ENCODE measurements around the gene METTL1.
A peak's percentile ranks its signal among the peaks of the same experiment; 100 is the strongest.

Gene METTL1

DNA sequence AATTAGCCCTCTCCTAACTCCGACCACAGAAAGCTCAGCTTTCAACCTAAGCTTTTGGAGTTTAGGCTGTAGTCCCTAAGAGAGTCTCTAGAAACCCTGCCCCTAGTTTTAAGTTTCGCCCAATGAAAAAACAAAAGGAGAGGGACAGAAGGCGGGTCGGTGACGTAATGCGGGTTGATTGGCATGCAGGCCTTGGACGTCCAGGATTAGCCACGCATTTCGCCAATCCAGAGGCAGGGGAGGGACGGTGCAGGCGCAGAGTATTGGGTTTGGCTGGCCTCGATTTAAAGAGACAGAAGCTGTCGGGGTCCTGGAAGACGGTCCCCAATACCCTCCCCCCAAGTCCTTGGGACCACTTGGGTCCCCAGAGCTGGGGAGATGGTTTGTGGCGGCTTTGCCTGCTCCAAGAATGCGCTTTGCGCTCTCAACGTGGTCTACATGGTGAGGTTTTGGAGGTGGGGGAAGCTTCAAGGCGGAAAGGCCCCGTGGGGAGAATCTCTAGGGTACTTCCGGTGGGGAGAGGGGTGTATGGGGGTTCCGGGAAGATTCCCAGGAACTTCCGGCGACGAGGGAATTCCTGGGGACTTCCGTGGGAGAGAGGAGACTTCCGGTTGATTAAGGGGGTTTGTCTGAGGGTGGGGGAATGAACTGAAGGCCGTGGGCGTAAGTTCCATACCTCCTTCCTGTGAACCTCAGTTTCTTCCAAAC is 27.0 kb downstream of the METTL1 start, which contains the start of gene TSPAN31:
Gene TSPAN31 (plus strand): TSS at position 263 of the 708 bp plus-strand sequence. CDS start 116 bp downstream, at position 379.
- peak within 1 kb of the TSS; percentile 95 for H3K4me3 ChIP-seq (ENCODE audit: low read depth, low read length)
- TF ChIP-seq, protein P1, sequence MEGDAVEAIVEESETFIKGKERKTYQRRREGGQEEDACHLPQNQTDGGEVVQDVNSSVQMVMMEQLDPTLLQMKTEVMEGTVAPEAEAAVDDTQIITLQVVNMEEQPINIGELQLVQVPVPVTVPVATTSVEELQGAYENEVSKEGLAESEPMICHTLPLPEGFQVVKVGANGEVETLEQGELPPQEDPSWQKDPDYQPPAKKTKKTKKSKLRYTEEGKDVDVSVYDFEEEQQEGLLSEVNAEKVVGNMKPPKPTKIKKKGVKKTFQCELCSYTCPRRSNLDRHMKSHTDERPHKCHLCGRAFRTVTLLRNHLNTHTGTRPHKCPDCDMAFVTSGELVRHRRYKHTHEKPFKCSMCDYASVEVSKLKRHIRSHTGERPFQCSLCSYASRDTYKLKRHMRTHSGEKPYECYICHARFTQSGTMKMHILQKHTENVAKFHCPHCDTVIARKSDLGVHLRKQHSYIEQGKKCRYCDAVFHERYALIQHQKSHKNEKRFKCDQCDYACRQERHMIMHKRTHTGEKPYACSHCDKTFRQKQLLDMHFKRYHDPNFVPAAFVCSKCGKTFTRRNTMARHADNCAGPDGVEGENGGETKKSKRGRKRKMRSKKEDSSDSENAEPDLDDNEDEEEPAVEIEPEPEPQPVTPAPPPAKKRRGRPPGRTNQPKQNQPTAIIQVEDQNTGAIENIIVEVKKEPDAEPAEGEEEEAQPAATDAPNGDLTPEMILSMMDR (conservative IDR thresholded peaks at IDR 0.05; ENCODE audit: low read depth, low read length): no peak
- peak; percentile 99 for DNase-seq (ENCODE audit: low read depth)

DNA sequence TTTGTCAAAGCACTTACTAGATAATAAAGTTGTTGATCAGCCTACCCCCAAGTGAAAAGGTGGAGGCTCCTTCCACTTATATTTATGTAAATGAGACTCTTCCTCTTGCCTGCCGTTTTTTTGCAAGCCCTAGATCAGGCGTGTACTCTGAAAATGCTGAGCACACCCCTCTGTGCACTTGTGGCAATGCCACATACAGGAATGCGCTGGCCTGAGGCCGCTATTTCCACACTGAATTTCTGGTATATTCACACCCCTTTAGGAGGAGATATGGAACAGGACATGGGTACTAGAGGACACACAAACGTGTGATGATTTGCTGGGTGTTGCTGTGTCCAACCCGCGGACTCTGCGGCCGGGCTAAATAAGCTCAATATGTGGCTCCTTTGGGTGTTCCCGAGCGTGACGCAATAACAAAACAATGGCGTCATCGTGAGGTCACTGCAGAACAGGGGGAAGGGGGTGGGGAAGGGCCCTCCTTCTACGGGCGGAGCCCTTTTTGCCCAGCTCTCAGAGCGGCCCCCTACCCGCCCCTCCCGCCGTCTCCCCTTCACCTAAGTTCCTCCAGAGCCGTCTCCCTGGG is 27.6 kb downstream of the METTL1 start:
- peak overlapping the region; percentile 95 for H3K4me3 ChIP-seq (ENCODE audit: low read depth, low read length)
- DNase-seq (ENCODE audit: low read depth): no peak

DNA sequence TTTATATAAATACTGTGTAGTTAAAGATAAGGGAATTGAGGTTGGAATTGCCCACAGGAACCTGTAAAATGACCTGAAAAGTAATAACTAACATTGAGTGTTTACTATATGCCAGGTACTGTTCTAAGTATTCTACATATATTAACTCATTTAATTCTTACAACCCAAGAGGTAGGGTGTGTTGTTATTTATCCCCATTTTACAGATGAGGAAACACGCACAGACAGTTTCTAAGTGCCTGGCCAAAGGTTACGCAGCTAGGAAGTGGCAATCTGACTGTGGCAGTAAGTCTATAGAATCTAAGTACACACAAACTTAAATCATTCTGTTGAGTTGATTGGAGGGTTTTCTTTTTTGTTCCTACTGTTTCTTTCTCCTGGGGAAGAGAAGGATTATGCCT is 28.1 kb downstream of the METTL1 start:
- TF ChIP-seq, protein P1 (conservative IDR thresholded peaks at IDR 0.05; ENCODE audit: low read depth, low read length): no peak
- H3K4me3 ChIP-seq (ENCODE audit: low read depth, low read length): no peak overlapping the region
- no peak for DNase-seq (ENCODE audit: low read depth)

More for the DNA sequence above, 27.6 kb downstream of the METTL1 start:
- TF ChIP-seq, protein P1 (conservative IDR thresholded peaks at IDR 0.05; ENCODE audit: low read depth, low read length): no peak

DNA sequence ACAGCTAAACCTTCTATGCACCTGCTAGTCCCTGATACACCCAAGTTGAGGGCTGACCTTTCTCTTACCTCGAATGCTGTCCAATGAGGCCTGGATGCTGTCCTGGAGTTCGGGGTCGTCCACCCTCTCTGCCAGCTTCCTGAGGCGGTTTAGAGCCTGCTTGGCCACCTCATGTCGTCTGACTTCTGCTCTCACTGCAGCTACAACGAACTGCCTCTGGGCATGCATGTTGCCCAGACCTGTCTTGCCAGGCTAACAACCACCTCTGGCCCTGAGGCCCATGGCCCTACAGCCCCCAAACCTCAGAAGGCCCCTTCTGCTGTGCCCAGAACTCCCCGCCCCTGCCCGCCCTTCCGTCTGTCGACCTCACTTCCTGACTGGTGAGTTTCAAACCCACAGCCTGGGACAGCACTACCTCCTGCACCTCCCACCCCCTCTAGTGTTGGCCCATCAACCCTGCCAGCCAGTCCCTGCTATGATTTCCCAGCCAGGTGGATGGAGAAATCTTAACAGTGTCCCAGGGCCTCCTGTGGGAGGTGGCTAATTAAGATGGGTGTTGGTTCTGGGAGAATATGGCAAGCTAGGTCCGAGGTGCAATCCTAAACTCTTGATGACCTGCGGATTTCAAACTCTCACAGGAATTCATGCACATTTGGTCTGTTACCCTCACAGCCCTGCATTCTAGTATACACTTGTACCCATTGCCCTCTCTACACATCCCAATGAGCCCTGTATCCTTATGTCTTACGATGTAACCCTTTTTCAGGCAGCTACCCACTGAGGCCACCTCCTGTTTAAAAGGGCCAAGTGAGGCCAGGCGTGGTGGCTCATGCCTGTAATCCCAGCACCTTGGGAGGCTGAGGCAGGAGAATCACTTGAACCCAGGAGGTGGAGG is 29.8 kb downstream of the METTL1 start:
- TF ChIP-seq, protein P1 (conservative IDR thresholded peaks at IDR 0.05; ENCODE audit: low read depth, low read length): no peak
- H3K4me3 ChIP-seq (ENCODE audit: low read depth, low read length): no peak overlapping the region
- DNase-seq (ENCODE audit: low read depth): no peak

GRCh38 chr12:57741413-57741789 is 30.5 kb downstream of the METTL1 start:
- TF ChIP-seq, protein P1 (conservative IDR thresholded peaks at IDR 0.05; ENCODE audit: low read depth, low read length): no peak
- no peak overlapping the region for H3K4me3 ChIP-seq (ENCODE audit: low read depth, low read length)
- no peak for DNase-seq (ENCODE audit: low read depth)

- H3K4me3 ChIP-seq (ENCODE audit: low read depth, low read length): no peak overlapping the region
- no peak for DNase-seq (ENCODE audit: low read depth)
- TF ChIP-seq, protein P1 (conservative IDR thresholded peaks at IDR 0.05; ENCODE audit: low read depth, low read length): no peak
Observed at GRCh38 chr12:57740656-57741412, 31.1 kb downstream of the METTL1 start.

Measured in choroid plexus epithelial cell (primary cell).